Stimulated activated naive CD8-positive, alpha-beta T cell treated with anti-CD3 and anti-CD28 coated beads, Interleukin-15, amount 100 ng/mL, for 72 hours (primary cell): ENCODE results near the gene KCNG1.

Source experiments
- ATAC-seq: fragments of 150-1000 bp; cut with Tn5 transposase; 2 replicates; pipeline ENCODE4 v1.10.0; 2021; ENCODE audit warnings: mild to moderate bottlenecking, moderate library complexity
- DNase-seq, 2 donors: peaks; one replicate each; pipeline ENCODE4 v3.0.0; 2021 to 2022
- H3K27ac Mint-ChIP-seq, 2 donors: one replicate each; pipeline ENCODE4 v1.8.0; 2022; ENCODE audit warnings: mild to moderate bottlenecking in 2 of 2, mixed read lengths in 2 of 2, moderate library complexity in 2 of 2
- H3K27me3 Mint-ChIP-seq: one replicate; pipeline ENCODE4 v1.8.0; 2022; ENCODE audit warnings: mixed read lengths
- H3K4me1 Mint-ChIP-seq: one replicate; pipeline ENCODE4 v1.8.0; 2022; ENCODE audit warnings: mild to moderate bottlenecking, mixed read lengths
- H3K4me3 Mint-ChIP-seq, 2 donors: one replicate each; pipeline ENCODE4 v1.8.0; 2022; ENCODE audit warnings: mild to moderate bottlenecking in 2 of 2, mixed read lengths in 2 of 2, moderate library complexity in 1 of 2
- H3K9me3 Mint-ChIP-seq, 2 donors: one replicate each; pipeline ENCODE4 v1.8.0; 2022; ENCODE audit warnings: mixed read lengths in 2 of 2

Gene KCNG1

GRCh38 chr20:50958615-50959542 lies 64.0 kb downstream of the KCNG1 start, which contains the start of gene MOCS3:
Gene MOCS3 (plus strand): TSS chr20:50958818. CDS start chr20:50958843, 25 bp downstream.
- ATAC-seq (peak; percentile 86), DNase-seq (peak; percentile 69 to 82)
- H3K4me3 Mint-ChIP-seq, result peak within 1 kb of the TSS; percentile 97 to 98
- no peaks in the 10 kb centered on the region for H3K9me3 Mint-ChIP-seq
- H3K27me3 Mint-ChIP-seq, result no peaks in the 10 kb centered on the region
- H3K4me1 Mint-ChIP-seq, result peaks cover 49% of the 10 kb centered on the region
- H3K27ac Mint-ChIP-seq, result peak within 1 kb of the TSS; percentile 99 to 100

GRCh38 chr20:50957798-50958614 lies 64.9 kb downstream of the KCNG1 start, which contains the start of gene DPM1:
Gene DPM1 (minus strand): TSS chr20:50958532. CDS start chr20:50958523, 9 bp downstream.
- H3K27ac Mint-ChIP-seq, result peak within 1 kb of the TSS; percentile 99 to 100
- DNase-seq (peak; percentile 83 to 87), ATAC-seq (peak; percentile 87)
- peaks cover 49% of the 10 kb centered on the region for H3K4me1 Mint-ChIP-seq
- peak within 1 kb of the TSS; percentile 97 to 98 for H3K4me3 Mint-ChIP-seq
- no peaks in the 10 kb centered on the region for H3K27me3 Mint-ChIP-seq
- H3K9me3 Mint-ChIP-seq, result no peaks in the 10 kb centered on the region

- Mint-ChIP-seq H3K9me3 (no peaks in the 10 kb centered on the region), H3K27me3 (no peaks in the 10 kb centered on the region), H3K4me3 (peak overlapping the region; percentile 97 to 98), H3K27ac (peak overlapping the region; percentile 63 to 100), H3K4me1 (peaks cover 48% of the 10 kb centered on the region)
- DNase-seq (no peak), ATAC-seq (no peak)
Observed at GRCh38 chr20:50957276-50957675, 65.6 kb downstream of the KCNG1 start.

- Mint-ChIP-seq H3K4me3 (no peak overlapping the region), H3K9me3 (no peaks in the 10 kb centered on the region), H3K4me1 (peaks cover 30% of the 10 kb centered on the region), H3K27me3 (no peaks in the 10 kb centered on the region), H3K27ac (no peak overlapping the region)
- DNase-seq (no peak), ATAC-seq (no peak)
Observed at GRCh38 chr20:50953821-50954220, 69.1 kb downstream of the KCNG1 start.
